ENCODE data around the gene OOSP3. TPM values are rescaled to one million over a fixed set of nuclear protein-coding genes. Genes with fewer than 3 reads are reported as not detected.
"Not testable (repeated sequence)": the region's sequence is repeated elsewhere in the genome, so short reads cannot be mapped to it uniquely, and the experiment has no call there.

Gene OOSP3
- total RNA-seq, 2 experiments from 2014 or later, result not detected

DNA sequence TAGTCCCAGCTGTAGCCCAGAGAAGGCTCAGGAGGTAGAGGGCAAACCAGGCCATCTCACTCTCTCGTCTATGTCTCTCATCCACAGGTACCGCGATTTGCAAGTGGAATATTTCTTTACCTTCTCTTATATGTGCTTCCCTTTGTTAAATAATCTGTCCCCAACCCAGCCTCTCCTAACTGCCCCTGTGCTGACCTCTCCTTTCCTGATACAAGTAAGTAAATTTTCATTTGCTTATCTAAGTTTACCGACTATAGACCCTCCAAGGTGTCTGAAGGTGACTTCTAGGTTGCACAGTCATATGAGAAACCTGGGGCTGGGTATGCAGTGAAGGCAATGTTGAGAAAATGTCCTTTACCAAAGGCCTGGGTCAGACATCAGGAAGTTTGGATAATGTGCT lies 33.2 kb upstream of the OOSP3 start, which contains the start of gene CBLIF:
TSS of gene CBLIF (minus strand) at position 101 of the 400 bp plus-strand sequence. CDS start at position 55, 46 bp downstream.
- no peaks in the 10 kb centered on the region for H3K79me2 ChIP-seq (ENCODE audit: insufficient read depth, low read depth, low read length)
- DNase-seq (ENCODE audit: low spot score), result no peak
- H3K9me3 ChIP-seq (ENCODE audit: low read length), result no peaks in the 10 kb centered on the region
- H3K4me3 ChIP-seq (ENCODE audit: low read depth, low read length, poor library complexity, severe bottlenecking), result no peak within 1 kb of the TSS
- H2AFZ ChIP-seq (ENCODE audit: low read length), result no peak within 1 kb of the TSS
- intact Hi-C loops (cut with micrococcal nuclease; ENCODE audit: unreplicated experiment), result no loop called here
- H3K4me2 ChIP-seq (ENCODE audit: low read length), result no peak within 1 kb of the TSS
- ChIA-PET CTCF (ENCODE audit: unreplicated experiment) (no interaction called here), POLR2A (interaction anchor here (0.6 to 1.0 kb wide), 2 partner anchors 11 to 176 kb away, joined by 3 read pairs; partner anchors contain the start of gene PATL1)
- H4K20me1 ChIP-seq (ENCODE audit: insufficient read depth, low read length), result no peaks in the 10 kb centered on the region
- BruUV-seq (replicated peaks), result no TSS peak
- TF ChIP-seq, protein P1, sequence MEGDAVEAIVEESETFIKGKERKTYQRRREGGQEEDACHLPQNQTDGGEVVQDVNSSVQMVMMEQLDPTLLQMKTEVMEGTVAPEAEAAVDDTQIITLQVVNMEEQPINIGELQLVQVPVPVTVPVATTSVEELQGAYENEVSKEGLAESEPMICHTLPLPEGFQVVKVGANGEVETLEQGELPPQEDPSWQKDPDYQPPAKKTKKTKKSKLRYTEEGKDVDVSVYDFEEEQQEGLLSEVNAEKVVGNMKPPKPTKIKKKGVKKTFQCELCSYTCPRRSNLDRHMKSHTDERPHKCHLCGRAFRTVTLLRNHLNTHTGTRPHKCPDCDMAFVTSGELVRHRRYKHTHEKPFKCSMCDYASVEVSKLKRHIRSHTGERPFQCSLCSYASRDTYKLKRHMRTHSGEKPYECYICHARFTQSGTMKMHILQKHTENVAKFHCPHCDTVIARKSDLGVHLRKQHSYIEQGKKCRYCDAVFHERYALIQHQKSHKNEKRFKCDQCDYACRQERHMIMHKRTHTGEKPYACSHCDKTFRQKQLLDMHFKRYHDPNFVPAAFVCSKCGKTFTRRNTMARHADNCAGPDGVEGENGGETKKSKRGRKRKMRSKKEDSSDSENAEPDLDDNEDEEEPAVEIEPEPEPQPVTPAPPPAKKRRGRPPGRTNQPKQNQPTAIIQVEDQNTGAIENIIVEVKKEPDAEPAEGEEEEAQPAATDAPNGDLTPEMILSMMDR (conservative IDR thresholded peaks at IDR 0.05; ENCODE audit: low read length), result no peak
- no peak for TF ChIP-seq EZH2phosphoT487 (IDR thresholded peaks at IDR 0.05; ENCODE audit: borderline replicate concordance, low read depth, low read length)
- no peak within 1 kb of the TSS for H3K27ac ChIP-seq (ENCODE audit: low read depth, low read length, poor library complexity, severe bottlenecking)
- no peaks in the 10 kb centered on the region for H3K36me3 ChIP-seq (ENCODE audit: insufficient read depth, low read length)
- no peaks in the 10 kb centered on the region for H3K9me2 ChIP-seq (ENCODE audit: insufficient read depth, low read length)
- H3K4me1 ChIP-seq (ENCODE audit: insufficient read depth, low read length, poor library complexity, severe bottlenecking), result no peaks in the 10 kb centered on the region

DNA sequence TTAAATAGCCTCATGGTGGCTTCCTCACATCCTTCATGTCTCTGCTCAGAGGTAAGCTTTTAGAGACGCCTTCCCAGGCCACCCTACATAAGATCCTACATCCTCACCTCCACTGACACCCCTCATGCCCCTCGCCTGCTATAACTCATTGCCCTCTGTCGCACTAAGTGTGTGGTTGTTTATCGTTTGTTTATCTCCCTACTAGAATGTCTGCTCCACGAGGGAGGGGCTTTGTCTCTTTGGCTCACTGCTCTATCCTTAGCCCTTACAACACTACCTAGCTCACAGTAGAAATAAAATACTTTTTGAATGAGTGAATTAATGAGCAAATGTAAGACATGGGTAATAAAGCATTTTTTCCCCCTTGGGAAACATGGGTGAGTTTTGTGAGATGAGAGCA lies 32.0 kb upstream of the OOSP3 start:
- no peak for DNase-seq (ENCODE audit: low spot score)
- BruUV-seq (replicated peaks), result no TSS peak
- no peaks in the 10 kb centered on the region for H3K79me2 ChIP-seq (ENCODE audit: insufficient read depth, low read depth, low read length)
- H3K4me2 ChIP-seq (ENCODE audit: low read length), result no peak overlapping the region
- no peaks in the 10 kb centered on the region for H4K20me1 ChIP-seq (ENCODE audit: insufficient read depth, low read length)
- no peaks in the 10 kb centered on the region for H3K36me3 ChIP-seq (ENCODE audit: insufficient read depth, low read length)
- POLR2A ChIA-PET, result interaction anchor here (0.6 to 1.0 kb wide), 3 partner anchors 177 to 453 kb away, joined by 3 read pairs; partner anchors contain the start of gene PATL1
- no peak overlapping the region for H3K4me3 ChIP-seq (ENCODE audit: low read depth, low read length, poor library complexity, severe bottlenecking)
- CTCF ChIA-PET (ENCODE audit: unreplicated experiment), result no interaction called here
- H3K9me2 ChIP-seq (ENCODE audit: insufficient read depth, low read length), result no peaks in the 10 kb centered on the region
- no peaks in the 10 kb centered on the region for H3K9me3 ChIP-seq (ENCODE audit: low read length)
- H3K27ac ChIP-seq (ENCODE audit: low read depth, low read length, poor library complexity, severe bottlenecking), result no peak overlapping the region
- TF ChIP-seq EZH2phosphoT487 (IDR thresholded peaks at IDR 0.05; ENCODE audit: borderline replicate concordance, low read depth, low read length), result no peak
- TF ChIP-seq, protein P1 (conservative IDR thresholded peaks at IDR 0.05; ENCODE audit: low read length), result no peak
- no peaks in the 10 kb centered on the region for H3K4me1 ChIP-seq (ENCODE audit: insufficient read depth, low read length, poor library complexity, severe bottlenecking)
- intact Hi-C loops (cut with micrococcal nuclease; ENCODE audit: unreplicated experiment), result no loop called here
- H2AFZ ChIP-seq (ENCODE audit: low read length), result no peak overlapping the region

DNA sequence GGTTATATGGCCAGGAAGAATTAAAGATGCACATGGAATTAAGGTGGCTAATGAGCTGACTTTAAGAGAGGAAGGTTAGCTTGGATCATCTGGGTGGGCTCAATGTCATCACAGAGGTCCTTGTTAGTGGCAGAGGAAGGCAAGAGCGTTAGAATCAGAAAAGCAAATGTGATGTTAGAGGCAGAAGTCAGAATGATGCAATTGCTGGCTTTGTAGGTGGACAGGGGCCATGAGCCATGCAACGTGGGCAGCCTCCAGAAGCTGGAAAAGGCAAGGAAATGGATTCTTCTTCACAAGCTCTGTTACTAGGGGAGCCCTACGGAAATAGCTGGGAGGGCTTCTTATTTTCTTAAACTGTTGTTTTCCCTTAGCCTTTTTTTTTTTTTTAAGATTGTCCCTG lies 31.0 kb upstream of the OOSP3 start:
- DNase-seq (ENCODE audit: low spot score), result no peak
- Histone ChIP-seq H3K27ac (ENCODE audit: low read depth, low read length, poor library complexity, severe bottlenecking) (no peak overlapping the region), H3K36me3 (ENCODE audit: insufficient read depth, low read length) (no peaks in the 10 kb centered on the region), H2AFZ (ENCODE audit: low read length) (no peak overlapping the region), H3K4me2 (ENCODE audit: low read length) (no peak overlapping the region), H3K9me3 (ENCODE audit: low read length) (no peaks in the 10 kb centered on the region), H4K20me1 (ENCODE audit: insufficient read depth, low read length) (no peaks in the 10 kb centered on the region), H3K4me3 (ENCODE audit: low read depth, low read length, poor library complexity, severe bottlenecking) (no peak overlapping the region), H3K9me2 (ENCODE audit: insufficient read depth, low read length) (no peaks in the 10 kb centered on the region), H3K79me2 (ENCODE audit: insufficient read depth, low read depth, low read length) (no peaks in the 10 kb centered on the region), H3K4me1 (ENCODE audit: insufficient read depth, low read length, poor library complexity, severe bottlenecking) (no peaks in the 10 kb centered on the region)
- intact Hi-C loops (cut with micrococcal nuclease; ENCODE audit: unreplicated experiment), result no loop called here
- TF ChIP-seq, protein P1 (conservative IDR thresholded peaks at IDR 0.05; ENCODE audit: low read length), result no peak
- TF ChIP-seq EZH2phosphoT487 (IDR thresholded peaks at IDR 0.05; ENCODE audit: borderline replicate concordance, low read depth, low read length), result no peak
- CTCF ChIA-PET (ENCODE audit: unreplicated experiment), result no interaction called here
- POLR2A ChIA-PET, result interaction anchor here (0.7 kb wide), 1 partner anchor 289 kb away, joined by 5 read pairs; no protein-coding TSS in a partner anchor
- BruUV-seq (replicated peaks), result no TSS peak

DNA sequence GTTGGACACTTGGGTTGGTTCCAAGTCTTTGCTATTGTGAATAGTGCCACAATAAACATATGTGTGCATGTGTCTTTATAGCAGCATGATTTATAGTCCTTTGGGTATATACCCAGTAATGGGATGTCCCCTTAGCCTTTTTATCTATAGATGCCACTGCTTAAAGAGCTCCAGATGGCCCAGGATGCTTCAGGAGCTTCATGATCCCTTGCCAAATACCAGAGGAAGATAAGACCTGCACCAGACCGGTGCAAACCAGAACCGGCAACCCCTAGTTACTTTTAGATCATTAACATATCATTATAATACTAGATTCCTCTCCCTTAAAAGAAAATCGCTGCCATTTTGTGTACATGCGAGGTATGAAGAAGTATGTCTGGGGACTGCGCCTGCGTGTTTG lies 30.1 kb upstream of the OOSP3 start:
- intact Hi-C loops (cut with micrococcal nuclease; ENCODE audit: unreplicated experiment); BruUV-seq (replicated peaks): not testable (repeated sequence)

More for the DNA sequence above, 30.1 kb upstream of the OOSP3 start:
- H3K9me3 ChIP-seq (ENCODE audit: low read length); H3K4me1 ChIP-seq (ENCODE audit: insufficient read depth, low read length, poor library complexity, severe bottlenecking); DNase-seq (ENCODE audit: low spot score); H3K4me3 ChIP-seq (ENCODE audit: low read depth, low read length, poor library complexity, severe bottlenecking); H2AFZ ChIP-seq (ENCODE audit: low read length); POLR2A ChIA-PET; CTCF ChIA-PET (ENCODE audit: unreplicated experiment); H3K4me2 ChIP-seq (ENCODE audit: low read length); H3K27ac ChIP-seq (ENCODE audit: low read depth, low read length, poor library complexity, severe bottlenecking); H4K20me1 ChIP-seq (ENCODE audit: insufficient read depth, low read length); H3K79me2 ChIP-seq (ENCODE audit: insufficient read depth, low read depth, low read length); H3K36me3 ChIP-seq (ENCODE audit: insufficient read depth, low read length); H3K9me2 ChIP-seq (ENCODE audit: insufficient read depth, low read length): not testable (repeated sequence)
